K562 (cell line): Measurements from ENCODE around the gene TBXAS1. TPM values are rescaled to one million over a fixed set of nuclear protein-coding genes. Genes with fewer than 3 reads are reported as not detected.

Source experiments
- ATAC-seq: fragments of 200-7000 bp; cut with Tn5 transposase; 3 replicates; pipeline ENCODE4 v1.9.1; 2020; ENCODE audit warnings: moderate library complexity
- BruUV-seq: library from RNA; stranded (reverse); fragments of 400-500 nt; replicated peaks from 2 replicates; lab custom pipeline; 2021; lab: Mats Ljungman, UMichigan
- CTCF ChIA-PET: fragments of 300-600 bp; formaldehyde crosslinking; extraction: SDS; loops from one replicate; lab custom pipeline; 2021; ENCODE audit warnings: low intra/inter-chr PET ratio; lab: Yijun Ruan, JAX
- POLR2A ChIA-PET: fragments of 300-600, 350-650 bp; sonication (Branson Sonifier 250); formaldehyde crosslinking; extraction: SDS; loops from one replicate; lab custom pipeline; 2021; ENCODE audit warnings: antibody characterized with exemption, inconsistent platforms; lab: Yijun Ruan, JAX
- DNase-seq, 4 experiments: peaks; one replicate each; pipeline versions ENCODE4 v3.0.0 to v3.0.0-alpha.2; 2011 to 2018; ENCODE audit warnings: low spot score in 3 of 4, mixed read lengths in 3 of 4; ENCODE audit errors: extremely low read depth in 1 of 4
- FAIRE-seq: peaks from 2 replicates; lab custom pipeline; 2011; peaks lifted over from hg19 to GRCh38; lab: Jason Lieb, UNC
- H2AFZ ChIP-seq: 2 replicates; pipeline ENCODE4 v1.6.0; 2011; ENCODE audit warnings: low read depth, low read length, control low read depth, inconsistent platforms
- H3K27ac ChIP-seq: fragments of 200-600 bp; 3 replicates; pipeline ENCODE4 v1.8.0; 2011; ENCODE audit warnings: low read depth, mild to moderate bottlenecking, control low read depth, inconsistent platforms, low read length, moderate library complexity, mixed read lengths; ENCODE audit errors: extremely low read depth
- H3K27me3 ChIP-seq, 2 experiments: fragments of 300-600 bp in 1 of 2; 2 replicates in 1 of 2; 3 replicates in 1 of 2; pipeline versions ENCODE4 v1.6.0 to v1.8.0; 2011; ENCODE audit warnings: inconsistent platforms in 2 of 2, low read length in 2 of 2, mild to moderate bottlenecking in 1 of 2, mixed read lengths in 1 of 2, moderate library complexity in 1 of 2; ENCODE audit not compliant: control insufficient read depth in 2 of 2, insufficient read depth in 2 of 2
- H3K36me3 ChIP-seq: fragments of 300-600 bp; 3 replicates; pipeline ENCODE4 v1.8.0; 2011; ENCODE audit warnings: mild to moderate bottlenecking, low read length, inconsistent platforms; ENCODE audit not compliant: control insufficient read depth, insufficient read depth
- H3K4me1 ChIP-seq, 2 experiments: fragments of 200-600 bp in 1 of 2; replicated peaks in 1 of 2; 2 replicates in 1 of 2; 3 replicates in 1 of 2; pipeline versions ENCODE4 v1.5.1 to v1.8.0; 2011; ENCODE audit warnings: inconsistent platforms in 2 of 2, low read length in 2 of 2, mild to moderate bottlenecking in 1 of 2, mixed read lengths in 1 of 2, moderate library complexity in 1 of 2; ENCODE audit not compliant: control insufficient read depth in 2 of 2, insufficient read depth in 2 of 2
- H3K4me2 ChIP-seq: 2 replicates; pipeline ENCODE4 v1.6.1; 2011; ENCODE audit warnings: low read length, control low read depth, inconsistent platforms, mixed read lengths; ENCODE audit not compliant: insufficient read depth
- H3K4me3 ChIP-seq: fragments of 200-600 bp; sonication (generic), shearing (Covaris generic); 2 replicates; pipeline ENCODE4 v1.5.1; 2016; ENCODE audit warnings: control low read depth, inconsistent platforms
- H3K79me2 ChIP-seq: fragments of 200-600 bp; 3 replicates; pipeline ENCODE4 v1.8.0; 2011; ENCODE audit warnings: low read length, inconsistent platforms; ENCODE audit not compliant: control insufficient read depth, insufficient read depth
- H3K9ac ChIP-seq, 2 experiments: 2 replicates each; pipeline versions ENCODE4 v1.6.0 to v1.6.1; 2011; ENCODE audit warnings: low read depth in 2 of 2, low read length in 2 of 2, control low read depth in 1 of 2, inconsistent platforms in 1 of 2, mild to moderate bottlenecking in 1 of 2, mixed read lengths in 1 of 2; ENCODE audit not compliant: insufficient read depth in 1 of 2
- H3K9me1 ChIP-seq: one replicate; pipeline ENCODE4 v1.6.0; 2011; ENCODE audit warnings: inconsistent platforms, mild to moderate bottlenecking, low read length, moderate library complexity; ENCODE audit not compliant: control insufficient read depth, insufficient read depth
- H3K9me3 ChIP-seq: replicated peaks from 2 replicates; pipeline ENCODE4 v1.5.1; 2011; ENCODE audit warnings: low read depth, low read length, inconsistent platforms; ENCODE audit not compliant: control insufficient read depth, insufficient read depth
- H4K20me1 ChIP-seq: replicated peaks from 2 replicates; pipeline ENCODE4 v1.6.1; 2011; ENCODE audit warnings: low read length, inconsistent platforms, mixed read lengths; ENCODE audit not compliant: control insufficient read depth, insufficient read depth
- FOXK1 ChIP-seq: sonication (generic); formaldehyde crosslinking; IDR thresholded peaks from 2 replicates; pipeline ENCODE4 v1.8.0; 2022; ENCODE audit warnings: missing genetic modification reagents, mild to moderate bottlenecking, borderline replicate concordance
- HDAC1 ChIP-seq, 2 experiments: fragments of 450-650 bp; IDR thresholded peaks; 2 replicates each; pipeline ENCODE4 v1.6.1; 2016 to 2017; ENCODE audit warnings: inconsistent platforms in 1 of 2, mild to moderate bottlenecking in 1 of 2, moderate library complexity in 1 of 2
- JUN ChIP-seq, 2 experiments: sonication (generic) in 1 of 2; formaldehyde crosslinking in 1 of 2; IDR thresholded peaks; 2 replicates each; pipeline versions ENCODE4 v1.6.1 to v1.8.0; 2012 to 2022; ENCODE audit warnings: borderline replicate concordance in 2 of 2, mild to moderate bottlenecking in 2 of 2, improper control_type of control experiment in 1 of 2, low read depth in 1 of 2, low read length in 1 of 2, missing genetic modification reagents in 1 of 2
- LCOR ChIP-seq: sonication (generic); formaldehyde crosslinking; IDR thresholded peaks from 2 replicates; pipeline ENCODE4 v1.8.0; 2022; ENCODE audit warnings: mild to moderate bottlenecking, missing genetic modification reagents
- NFIC ChIP-seq: fragments of 450-650 bp; IDR thresholded peaks from 2 replicates; pipeline ENCODE4 v1.6.1; 2017; ENCODE audit warnings: mild to moderate bottlenecking, inconsistent platforms
- NR2C2 ChIP-seq, 2 experiments: fragments of 200-800 bp in 1 of 2; sonication (Bioruptor generic) in 1 of 2; sonication (generic) in 1 of 2; formaldehyde crosslinking in 1 of 2; IDR thresholded peaks; 2 replicates each; pipeline versions ENCODE4 v1.6.1 to v1.8.0; 2016 to 2022; ENCODE audit warnings: mild to moderate bottlenecking in 1 of 2, missing compliant biosample characterization in 1 of 2, missing genetic modification characterization in 1 of 2, missing genetic modification reagents in 1 of 2
- POLR2AphosphoS5 ChIP-seq: IDR thresholded peaks from 2 replicates; pipeline ENCODE4 v1.6.1; 2011; ENCODE audit warnings: mild to moderate bottlenecking, low read depth, low read length, moderate library complexity; ENCODE audit not compliant: control insufficient read depth, insufficient read depth
- PRMT5 ChIP-seq: sonication (generic); formaldehyde crosslinking; IDR thresholded peaks from 2 replicates; pipeline ENCODE4 v1.5.0; 2020; ENCODE audit warnings: missing genetic modification reagents
- SMAD3 ChIP-seq: fragments of 450-650 bp; formaldehyde crosslinking; conservative IDR thresholded peaks from 2 replicates; pipeline ENCODE4 v1.4.0; 2020; ENCODE audit warnings: mild to moderate bottlenecking
- STAG1 ChIP-seq: sonication (generic); formaldehyde crosslinking; IDR thresholded peaks from 2 replicates; pipeline ENCODE4 v1.5.0; 2020; ENCODE audit warnings: missing genetic modification reagents, borderline replicate concordance
- TAF15 ChIP-seq: fragments of 200-400 bp; formaldehyde crosslinking; IDR thresholded peaks from 2 replicates; pipeline ENCODE4 v1.6.1; 2017; ENCODE audit warnings: mild to moderate bottlenecking, low read depth, low read length, moderate library complexity
- ZEB2 ChIP-seq: fragments of 450-650 bp; IDR thresholded peaks from 2 replicates; pipeline ENCODE4 v1.6.1; 2016
- ZFP30 ChIP-seq: fragments of 250-450 bp; sonication (Bioruptor Pico); IDR thresholded peaks from 2 replicates; pipeline ENCODE4 v1.8.0; 2022; ENCODE audit warnings: moderate library complexity, mild to moderate bottlenecking, inconsistent platforms, borderline replicate concordance
- ZNF551 ChIP-seq: fragments of 250-450 bp; sonication (Bioruptor Pico); IDR thresholded peaks from 2 replicates; pipeline ENCODE4 v1.5.0; 2021; ENCODE audit warnings: mild to moderate bottlenecking, moderate library complexity
- ZNF740 ChIP-seq, 3 experiments: fragments of 200-800 bp in 1 of 3; sonication (Bioruptor generic) in 1 of 3; sonication (generic) in 1 of 3; formaldehyde crosslinking in 1 of 3; IDR thresholded peaks; 2 replicates each; pipeline versions ENCODE4 v1.6.1 to v1.8.0; 2016 to 2022; ENCODE audit warnings: mild to moderate bottlenecking in 2 of 3, missing compliant biosample characterization in 2 of 3, missing genetic modification characterization in 2 of 3, missing genetic modification reagents in 1 of 3
- WGBS: fragments of 100-300 bp; shearing (Covaris generic); methylation state at CpG from one replicate; pipeline ENCODE4 v1.1.6; 2016; ENCODE audit warnings: low coverage, mixed read lengths; ENCODE audit not compliant: insufficient coverage; ENCODE audit errors: missing lambda C conversion rate; 5-methylcytosine and 5-hydroxymethylcytosine counted together
- in situ Hi-C: fragments of 300-500 bp; cut with MboI; formaldehyde crosslinking; loops from 4 replicates; pipeline ENCODE4 v1.15.0; 2018; ENCODE audit warnings: inconsistent platforms, mixed read lengths
- intact Hi-C: fragments of 100-400 bp; cut with micrococcal nuclease; formaldehyde crosslinking; loops from 2 replicates; pipeline ENCODE4 v1.14.2; 2022
- polyA plus RNA-seq, 8 experiments: library from polyadenylated mRNA; depleted of rRNA in 4 of 8; stranded (reverse) in 5 of 8; unstranded in 3 of 8; fragments of >200 nt; fragmentation: Nextera tagmentation in 2 of 8; fragmentation: Illumina TruSeq in 1 of 8; extraction: Ambion mirVana in 2 of 8; extraction: Trizol in 1 of 8; gene quantifications; 2 replicates each; pipeline versions ENCODE4 v1.2.1 to v1.2.3, GENCODE V29; 2011 to 2014; ENCODE audit warnings: inconsistent platforms in 1 of 8, missing spikeins in 1 of 8
- total RNA-seq, 7 experiments: library from RNA; depleted of rRNA in 6 of 7; stranded (reverse); fragments of >200 nt in 6 of 7; fragmentation: Illumina TruSeq in 2 of 7; extraction: Trizol in 2 of 7; gene quantifications; 2 replicates each; pipeline versions ENCODE4 v1.2.1 to v1.2.3, GENCODE V29; 2011 to 2021; ENCODE audit warnings: low replicate concordance in 1 of 7
- TF ChIP-seq, protein P1 (sequence below), 3 experiments: fragments of 200-800 bp in 1 of 3; fragments of 250-450 bp in 1 of 3; fragments of 450-650 bp in 1 of 3; sonication (Bioruptor Pico) in 1 of 3; sonication (Bioruptor generic) in 1 of 3; formaldehyde crosslinking in 1 of 3; IDR thresholded peaks; 2 replicates each; pipeline versions ENCODE4 v1.6.1 to v1.8.0; 2016 to 2022; ENCODE audit warnings: mild to moderate bottlenecking in 2 of 3, missing genetic modification characterization in 2 of 3, missing compliant biosample characterization in 1 of 3, moderate library complexity in 1 of 3

The TBXAS1 gene
- total and polyA plus RNA-seq, 9 of the 15 experiments (the other 6 are each of a cell fraction or from before 2014, with no cell fraction given): 1.1 to 8.3 (median 1.9) TPM

- intact Hi-C loops: no loop called here
- Histone ChIP-seq H3K27ac (peak overlapping the region; percentile 13; the same call in 1 of the 3 replicates), H3K9me3 (no peaks in the 10 kb centered on the region), H3K36me3 (no peaks in the 10 kb centered on the region), H3K27me3 (no peaks in the 10 kb centered on the region), H3K9ac (no peak overlapping the region; a peak in 1 of 4 replicates), H3K4me3 (no peak overlapping the region), H2AFZ (no peak overlapping the region), H3K79me2 (no peaks in the 10 kb centered on the region), H3K4me2 (no peak overlapping the region), H3K4me1 (peaks cover 9 to 21% of the 10 kb centered on the region in 2 experiments; a peak in 3 of 5 replicates), H4K20me1 (no peaks in the 10 kb centered on the region; the same call in 1 of the 2 replicates), H3K9me1 (no peaks in the 10 kb centered on the region)
- peak; percentile 79 for ATAC-seq
- no TSS peak for BruUV-seq
- WGBS: 32% methylated on average over 2 of the region's 2 CpGs
- ChIA-PET POLR2A (interaction anchor here (0.8 to 2.0 kb wide), 5 partner anchors 13 to 37 kb away, joined by 3 to 5 read pairs (median 4); no protein-coding TSS in a partner anchor), CTCF (no interaction called here)
- DNase-seq: peak; percentile 67 to 85 (median 77)
- FAIRE-seq: peak; percentile 74
- in situ Hi-C loops: no loop called here
- TF ChIP-seq FOXK1 (CRISPR knock-in tag) (no peak), SMAD3 (no peak), ZNF551 (no peak), ZFP30 (CRISPR knock-in tag) (no peak), NFIC (peak; percentile 44; the same call in 1 of the 2 replicates), STAG1 (CRISPR knock-in tag) (no peak), TAF15 (no peak), ZEB2 (no peak), LCOR (CRISPR knock-in tag) (peak; percentile 77; the same call in 1 of the 2 replicates), HDAC1 (IDR thresholded peaks at IDR 0.05) (peak in 1 of 2 experiments; percentile 61; a peak in 2 of 4 replicates), ZNF740 (CRISPR knock-in tag; IDR thresholded peaks at IDR 0.05) (no peak), ZNF740 (tag; IDR thresholded peaks at IDR 0.05) (no peak), NR2C2 (CRISPR knock-in tag; IDR thresholded peaks at IDR 0.05) (no peak), NR2C2 (tag; IDR thresholded peaks at IDR 0.05) (no peak), PRMT5 (CRISPR knock-in tag) (no peak), POLR2AphosphoS5 (peak; percentile 55; the same call in 1 of the 2 replicates), JUN (IDR thresholded peaks at IDR 0.05; ENCODE audit: borderline replicate concordance, low read depth, low read length) (peak; percentile 92), JUN (CRISPR knock-in tag; IDR thresholded peaks at IDR 0.05; ENCODE audit: borderline replicate concordance) (peak; percentile 78; the same call in 1 of the 2 replicates)
- TF ChIP-seq, protein P1, sequence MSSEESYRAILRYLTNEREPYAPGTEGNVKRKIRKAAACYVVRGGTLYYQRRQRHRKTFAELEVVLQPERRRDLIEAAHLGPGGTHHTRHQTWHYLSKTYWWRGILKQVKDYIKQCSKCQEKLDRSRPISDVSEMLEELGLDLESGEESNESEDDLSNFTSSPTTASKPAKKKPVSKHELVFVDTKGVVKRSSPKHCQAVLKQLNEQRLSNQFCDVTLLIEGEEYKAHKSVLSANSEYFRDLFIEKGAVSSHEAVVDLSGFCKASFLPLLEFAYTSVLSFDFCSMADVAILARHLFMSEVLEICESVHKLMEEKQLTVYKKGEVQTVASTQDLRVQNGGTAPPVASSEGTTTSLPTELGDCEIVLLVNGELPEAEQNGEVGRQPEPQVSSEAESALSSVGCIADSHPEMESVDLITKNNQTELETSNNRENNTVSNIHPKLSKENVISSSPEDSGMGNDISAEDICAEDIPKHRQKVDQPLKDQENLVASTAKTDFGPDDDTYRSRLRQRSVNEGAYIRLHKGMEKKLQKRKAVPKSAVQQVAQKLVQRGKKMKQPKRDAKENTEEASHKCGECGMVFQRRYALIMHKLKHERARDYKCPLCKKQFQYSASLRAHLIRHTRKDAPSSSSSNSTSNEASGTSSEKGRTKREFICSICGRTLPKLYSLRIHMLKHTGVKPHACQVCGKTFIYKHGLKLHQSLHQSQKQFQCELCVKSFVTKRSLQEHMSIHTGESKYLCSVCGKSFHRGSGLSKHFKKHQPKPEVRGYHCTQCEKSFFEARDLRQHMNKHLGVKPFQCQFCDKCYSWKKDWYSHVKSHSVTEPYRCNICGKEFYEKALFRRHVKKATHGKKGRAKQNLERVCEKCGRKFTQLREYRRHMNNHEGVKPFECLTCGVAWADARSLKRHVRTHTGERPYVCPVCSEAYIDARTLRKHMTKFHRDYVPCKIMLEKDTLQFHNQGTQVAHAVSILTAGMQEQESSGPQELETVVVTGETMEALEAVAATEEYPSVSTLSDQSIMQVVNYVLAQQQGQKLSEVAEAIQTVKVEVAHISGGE (CRISPR knock-in tag; IDR thresholded peaks at IDR 0.05): no peak
Observed at GRCh38 chr7:139936760-139937310, 107.8 kb downstream of the TBXAS1 start.
